ENCODE data around the gene ARGLU1. TPM values are rescaled to one million over a fixed set of nuclear protein-coding genes. Genes with fewer than 3 reads are reported as not detected.

Gene ARGLU1
- total RNA-seq, 4 donors from 2014 or later = 95.4 to 233 (median 126) TPM

- no peaks in the 10 kb centered on the region for H3K4me1 ChIP-seq
Measured at GRCh38 chr13:106503730-106504453, 64.0 kb downstream of the ARGLU1 start.

GRCh38 chr13:106503272-106503671 is 64.7 kb downstream of the ARGLU1 start:
- TF ChIP-seq POLR2A (IDR thresholded peaks at IDR 0.05) = no peak
- TF ChIP-seq CTCF (IDR thresholded peaks at IDR 0.05) = no peak
- Histone ChIP-seq H3K27me3 (no peaks in the 10 kb centered on the region), H3K4me3 (no peak overlapping the region), H3K27ac (no peak overlapping the region), H3K4me1 (no peaks in the 10 kb centered on the region), H3K9me3 (no peaks in the 10 kb centered on the region), H3K36me3 (peaks cover 0 to 15% (median 0%) of the 10 kb centered on the region in 3 donors)
- DNase-seq = no peak

More at GRCh38 chr13:106503730-106504453, 64.0 kb downstream of the ARGLU1 start:
- Histone ChIP-seq H3K27ac (no peak overlapping the region), H3K4me3 (no peak overlapping the region), H3K9me3 (no peaks in the 10 kb centered on the region), H3K27me3 (no peaks in the 10 kb centered on the region), H3K36me3 (peaks cover 0 to 15% (median 0%) of the 10 kb centered on the region in 3 donors)
- no peak for TF ChIP-seq POLR2A (IDR thresholded peaks at IDR 0.05)
- TF ChIP-seq CTCF (IDR thresholded peaks at IDR 0.05) = no peak
- DNase-seq = no peak

GRCh38 chr13:106500445-106500844 is 67.5 kb downstream of the ARGLU1 start:
- no peak for DNase-seq
- Histone ChIP-seq H3K36me3 (peaks cover 0 to 6% (median 0%) of the 10 kb centered on the region in 3 donors), H3K9me3 (no peaks in the 10 kb centered on the region), H3K4me1 (peaks cover 0 to 10% (median 0%) of the 10 kb centered on the region in 4 donors), H3K4me3 (no peak overlapping the region), H3K27me3 (no peaks in the 10 kb centered on the region), H3K27ac (no peak overlapping the region)
- TF ChIP-seq POLR2A (IDR thresholded peaks at IDR 0.05) = no peak
- no peak for TF ChIP-seq CTCF (IDR thresholded peaks at IDR 0.05)

- no peaks in the 10 kb centered on the region for H3K27me3 ChIP-seq
- H3K4me3 ChIP-seq = no peak overlapping the region
- no peaks in the 10 kb centered on the region for H3K9me3 ChIP-seq
- no peak overlapping the region for H3K27ac ChIP-seq
- peaks cover 0 to 10% (median 0%) of the 10 kb centered on the region in 4 donors for H3K4me1 ChIP-seq
- TF ChIP-seq POLR2A (IDR thresholded peaks at IDR 0.05) = no peak
- no peak for TF ChIP-seq CTCF (IDR thresholded peaks at IDR 0.05)
- peaks cover 0 to 5% (median 0%) of the 10 kb centered on the region in 3 donors for H3K36me3 ChIP-seq
- DNase-seq = no peak
Measured at GRCh38 chr13:106499896-106500295, 68.0 kb downstream of the ARGLU1 start.

- Histone ChIP-seq H3K4me3 (no peak overlapping the region), H3K4me1 (peaks cover 0 to 10% (median 0%) of the 10 kb centered on the region in 4 donors), H3K36me3 (peaks cover 0 to 10% (median 2%) of the 10 kb centered on the region in 3 donors), H3K27ac (no peak overlapping the region), H3K9me3 (no peaks in the 10 kb centered on the region), H3K27me3 (no peaks in the 10 kb centered on the region)
- no peak for DNase-seq
- TF ChIP-seq CTCF (IDR thresholded peaks at IDR 0.05) (no peak), POLR2A (IDR thresholded peaks at IDR 0.05) (no peak)
Measured at GRCh38 chr13:106499113-106499512, 68.8 kb downstream of the ARGLU1 start.
